ENCODE measurements around the gene FAM222B.

The FAM222B gene

GRCh38 chr17:28885951-28886350 lies 43.4 kb upstream of the FAM222B start:
- DNase-seq (ENCODE audit: low read depth): no peak
- H3K4me3 ChIP-seq (ENCODE audit: low read length): no peak overlapping the region
- no peak for TF ChIP-seq CTCF (IDR thresholded peaks at IDR 0.05; ENCODE audit: insufficient read depth, low read depth, low read length, missing control alignments)

GRCh38 chr17:28885363-28885762 lies 42.8 kb upstream of the FAM222B start:
- no peak for TF ChIP-seq CTCF (IDR thresholded peaks at IDR 0.05; ENCODE audit: insufficient read depth, low read depth, low read length, missing control alignments)
- H3K4me3 ChIP-seq (ENCODE audit: low read length): no peak overlapping the region
- DNase-seq (ENCODE audit: low read depth): no peak

GRCh38 chr17:28883967-28884702 lies 41.5 kb upstream of the FAM222B start:
- no peak for DNase-seq (ENCODE audit: low read depth)
- TF ChIP-seq CTCF (IDR thresholded peaks at IDR 0.05; ENCODE audit: insufficient read depth, low read depth, low read length, missing control alignments): no peak
- no peak overlapping the region for H3K4me3 ChIP-seq (ENCODE audit: low read length)

GRCh38 chr17:28882154-28882895 lies 39.7 kb upstream of the FAM222B start:
- no peak overlapping the region for H3K4me3 ChIP-seq (ENCODE audit: low read length)
- DNase-seq (ENCODE audit: low read depth): no peak
- no peak for TF ChIP-seq CTCF (IDR thresholded peaks at IDR 0.05; ENCODE audit: insufficient read depth, low read depth, low read length, missing control alignments)

GRCh38 chr17:28881533-28882056 lies 39.0 kb upstream of the FAM222B start:
- TF ChIP-seq CTCF (IDR thresholded peaks at IDR 0.05; ENCODE audit: insufficient read depth, low read depth, low read length, missing control alignments): no peak
- H3K4me3 ChIP-seq (ENCODE audit: low read length): no peak overlapping the region
- DNase-seq (ENCODE audit: low read depth): no peak

GRCh38 chr17:28880572-28880945 lies 38.0 kb upstream of the FAM222B start:
- no peak for TF ChIP-seq CTCF (IDR thresholded peaks at IDR 0.05; ENCODE audit: insufficient read depth, low read depth, low read length, missing control alignments)
- peak; percentile 82 for DNase-seq (ENCODE audit: low read depth)
- H3K4me3 ChIP-seq (ENCODE audit: low read length): no peak overlapping the region

All from epithelial cell of esophagus (primary cell).